ENCODE results near the gene TBATA. TPM values are rescaled to one million over a fixed set of nuclear protein-coding genes. Genes with fewer than 3 reads are reported as not detected.

Gene TBATA
- total RNA-seq, 1 donor from 2014 or later = not detected

DNA sequence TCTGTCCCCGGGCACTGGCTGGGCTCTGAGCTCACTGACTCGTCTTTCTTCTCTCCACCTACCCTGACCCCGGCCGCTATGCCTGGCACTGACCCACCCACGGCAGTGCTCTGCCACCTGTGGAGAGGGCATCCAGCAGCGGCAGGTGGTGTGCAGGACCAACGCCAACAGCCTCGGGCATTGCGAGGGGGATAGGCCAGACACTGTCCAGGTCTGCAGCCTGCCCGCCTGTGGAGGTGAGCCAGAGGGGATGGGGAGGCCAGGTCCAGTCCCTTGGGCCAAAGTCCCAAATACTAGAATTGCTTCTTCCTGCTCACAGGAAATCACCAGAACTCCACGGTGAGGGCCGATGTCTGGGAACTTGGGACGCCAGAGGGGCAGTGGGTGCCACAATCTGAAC lies 27.3 kb downstream of the TBATA start:
- no peaks in the 10 kb centered on the region for H3K27me3 ChIP-seq
- TF ChIP-seq POLR2A (IDR thresholded peaks at IDR 0.05) (no peak), POLR2AphosphoS5 (IDR thresholded peaks at IDR 0.05; ENCODE audit: insufficient read depth in 1 of 2, low read depth in 1 of 2) (no peak)
- TF ChIP-seq, protein P1, sequence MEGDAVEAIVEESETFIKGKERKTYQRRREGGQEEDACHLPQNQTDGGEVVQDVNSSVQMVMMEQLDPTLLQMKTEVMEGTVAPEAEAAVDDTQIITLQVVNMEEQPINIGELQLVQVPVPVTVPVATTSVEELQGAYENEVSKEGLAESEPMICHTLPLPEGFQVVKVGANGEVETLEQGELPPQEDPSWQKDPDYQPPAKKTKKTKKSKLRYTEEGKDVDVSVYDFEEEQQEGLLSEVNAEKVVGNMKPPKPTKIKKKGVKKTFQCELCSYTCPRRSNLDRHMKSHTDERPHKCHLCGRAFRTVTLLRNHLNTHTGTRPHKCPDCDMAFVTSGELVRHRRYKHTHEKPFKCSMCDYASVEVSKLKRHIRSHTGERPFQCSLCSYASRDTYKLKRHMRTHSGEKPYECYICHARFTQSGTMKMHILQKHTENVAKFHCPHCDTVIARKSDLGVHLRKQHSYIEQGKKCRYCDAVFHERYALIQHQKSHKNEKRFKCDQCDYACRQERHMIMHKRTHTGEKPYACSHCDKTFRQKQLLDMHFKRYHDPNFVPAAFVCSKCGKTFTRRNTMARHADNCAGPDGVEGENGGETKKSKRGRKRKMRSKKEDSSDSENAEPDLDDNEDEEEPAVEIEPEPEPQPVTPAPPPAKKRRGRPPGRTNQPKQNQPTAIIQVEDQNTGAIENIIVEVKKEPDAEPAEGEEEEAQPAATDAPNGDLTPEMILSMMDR (IDR thresholded peaks at IDR 0.05) = no peak
- H3K27ac ChIP-seq = no peak overlapping the region
- H3K9me3 ChIP-seq = no peaks in the 10 kb centered on the region
- H3K4me1 ChIP-seq = no peaks in the 10 kb centered on the region
- H3K36me3 ChIP-seq = no peaks in the 10 kb centered on the region
- H3K4me3 ChIP-seq = no peak overlapping the region
- intact Hi-C loops (cut with DNase I) = loop anchor here (2.0 kb wide), 1 partner anchor 207 kb away; no protein-coding TSS in a partner anchor
- DNase-seq (ENCODE audit: extremely low spot score in 2 of 2) = no peak

GRCh38 chr10:70756700-70757360 lies 28.3 kb downstream of the TBATA start:
- no peak for DNase-seq (ENCODE audit: extremely low spot score in 2 of 2)
- H3K36me3 ChIP-seq = no peaks in the 10 kb centered on the region
- no peaks in the 10 kb centered on the region for H3K4me1 ChIP-seq
- intact Hi-C loops (cut with DNase I) = no loop called here
- TF ChIP-seq POLR2A (IDR thresholded peaks at IDR 0.05) (no peak), POLR2AphosphoS5 (IDR thresholded peaks at IDR 0.05; ENCODE audit: insufficient read depth in 1 of 2, low read depth in 1 of 2) (no peak)
- TF ChIP-seq, protein P1 (IDR thresholded peaks at IDR 0.05) = no peak
- no peaks in the 10 kb centered on the region for H3K27me3 ChIP-seq
- H3K9me3 ChIP-seq = no peaks in the 10 kb centered on the region
- H3K27ac ChIP-seq = no peak overlapping the region
- H3K4me3 ChIP-seq = no peak overlapping the region

DNA sequence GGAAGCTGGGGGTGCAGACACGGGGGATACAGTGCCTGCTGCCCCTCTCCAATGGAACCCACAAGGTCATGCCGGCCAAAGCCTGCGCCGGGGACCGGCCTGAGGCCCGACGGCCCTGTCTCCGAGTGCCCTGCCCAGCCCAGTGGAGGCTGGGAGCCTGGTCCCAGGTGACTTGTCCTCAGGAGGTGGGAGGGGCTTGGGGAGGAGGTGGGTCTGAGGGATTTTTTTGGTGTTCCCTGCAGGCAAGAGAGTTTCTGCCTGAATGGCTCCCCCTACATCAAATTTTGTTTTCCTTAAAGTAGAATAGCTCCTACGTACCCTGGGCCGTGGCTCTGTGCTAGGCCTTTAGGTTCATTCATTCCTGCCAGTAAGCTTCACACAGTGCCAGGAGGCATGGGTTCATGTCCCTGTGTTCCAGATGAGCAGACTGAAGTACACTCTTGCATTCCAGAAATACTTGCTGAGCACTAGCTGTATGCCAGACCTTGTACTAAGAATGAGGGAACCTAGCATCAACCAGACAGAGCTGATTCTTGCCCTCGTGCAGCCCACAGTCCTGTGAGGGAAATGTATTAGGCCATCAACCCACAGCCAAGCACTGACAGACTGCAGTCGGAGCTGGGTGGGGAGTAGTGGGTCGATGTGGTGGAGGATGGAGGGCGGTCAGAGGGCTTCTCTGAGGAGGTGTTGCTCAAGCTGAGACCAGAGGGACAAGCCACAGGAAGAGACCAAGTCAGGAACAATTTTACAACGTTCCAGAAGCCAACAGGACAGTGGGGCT lies 31.1 kb downstream of the TBATA start:
- TF ChIP-seq POLR2AphosphoS5 (IDR thresholded peaks at IDR 0.05; ENCODE audit: insufficient read depth in 1 of 2, low read depth in 1 of 2) = no peak
- no peak for TF ChIP-seq POLR2A (IDR thresholded peaks at IDR 0.05)
- TF ChIP-seq, protein P1 (IDR thresholded peaks at IDR 0.05) = no peak
- Histone ChIP-seq H3K36me3 (no peaks in the 10 kb centered on the region), H3K27me3 (no peaks in the 10 kb centered on the region), H3K27ac (no peak overlapping the region), H3K4me1 (no peaks in the 10 kb centered on the region), H3K4me3 (no peak overlapping the region), H3K9me3 (no peaks in the 10 kb centered on the region)
- DNase-seq (ENCODE audit: extremely low spot score in 2 of 2) = no peak
- intact Hi-C loops (cut with DNase I) = no loop called here

- no peak for DNase-seq (ENCODE audit: extremely low spot score in 2 of 2)
- Histone ChIP-seq H3K27me3 (no peaks in the 10 kb centered on the region), H3K9me3 (no peaks in the 10 kb centered on the region), H3K36me3 (no peaks in the 10 kb centered on the region), H3K4me1 (no peaks in the 10 kb centered on the region), H3K27ac (no peak overlapping the region), H3K4me3 (no peak overlapping the region)
- intact Hi-C loops (cut with DNase I) = no loop called here
- TF ChIP-seq POLR2A (IDR thresholded peaks at IDR 0.05) (no peak), POLR2AphosphoS5 (IDR thresholded peaks at IDR 0.05; ENCODE audit: insufficient read depth in 1 of 2, low read depth in 1 of 2) (no peak)
- TF ChIP-seq, protein P1 (IDR thresholded peaks at IDR 0.05) = no peak
These were observed 32.0 kb downstream of the TBATA start for GRCh38 chr10:70753026-70753663.
